Keratinocyte (primary cell): ENCODE data around the gene ZC3H4.

Experiments used
- CTCF ChIP-seq, 3 experiments: IDR thresholded peaks in 1 of 3; conservative IDR thresholded peaks in 1 of 3; optimal IDR thresholded peaks in 1 of 3; 2 replicates in 2 of 3; 3 replicates in 1 of 3; pipeline versions ENCODE3 to v1.5.1; 2011; ENCODE audit warnings: low read length in 3 of 3, mild to moderate bottlenecking in 3 of 3, moderate library complexity in 2 of 3, control low read depth in 1 of 3, inconsistent platforms in 1 of 3; ENCODE audit not compliant: insufficient read depth in 2 of 3; ENCODE audit errors: extremely low read depth in 1 of 3
- EZH2 ChIP-seq: IDR thresholded peaks from one replicate; pipeline ENCODE4 v1.6.1; 2012; ENCODE audit warnings: inconsistent platforms, mild to moderate bottlenecking, low read length, moderate library complexity

GRCh38 chr19:47152205-47152604, 38.6 kb upstream of the ZC3H4 start:
- TF ChIP-seq CTCF (optimal IDR thresholded peaks at IDR 0.05 in 1 of 3, IDR thresholded peaks at IDR 0.05 in 1 of 3, conservative IDR thresholded peaks at IDR 0.05 in 1 of 3; ENCODE audit: extremely low read depth in 1 of 3, insufficient read depth in 2 of 3, low read length in 3 of 3) (no peak), EZH2 (no peak)
